ENCODE measurements around the gene UACA. TPM values are rescaled to one million over a fixed set of nuclear protein-coding genes. Genes with fewer than 3 reads are reported as not detected.

The UACA gene
- total RNA-seq, 2 donors from 2014 or later = 18.4 to 30.1 TPM

- Histone ChIP-seq H3K4me3 (no peak overlapping the region), H3K27me3 (no peaks in the 10 kb centered on the region), H3K36me3 (no peaks in the 10 kb centered on the region), H3K9me3 (no peaks in the 10 kb centered on the region), H3K4me1 (peaks cover 0 to 26% of the 10 kb centered on the region in 2 donors), H3K27ac (peak overlapping the region; percentile 69 to 72)
- TF ChIP-seq, protein P1, sequence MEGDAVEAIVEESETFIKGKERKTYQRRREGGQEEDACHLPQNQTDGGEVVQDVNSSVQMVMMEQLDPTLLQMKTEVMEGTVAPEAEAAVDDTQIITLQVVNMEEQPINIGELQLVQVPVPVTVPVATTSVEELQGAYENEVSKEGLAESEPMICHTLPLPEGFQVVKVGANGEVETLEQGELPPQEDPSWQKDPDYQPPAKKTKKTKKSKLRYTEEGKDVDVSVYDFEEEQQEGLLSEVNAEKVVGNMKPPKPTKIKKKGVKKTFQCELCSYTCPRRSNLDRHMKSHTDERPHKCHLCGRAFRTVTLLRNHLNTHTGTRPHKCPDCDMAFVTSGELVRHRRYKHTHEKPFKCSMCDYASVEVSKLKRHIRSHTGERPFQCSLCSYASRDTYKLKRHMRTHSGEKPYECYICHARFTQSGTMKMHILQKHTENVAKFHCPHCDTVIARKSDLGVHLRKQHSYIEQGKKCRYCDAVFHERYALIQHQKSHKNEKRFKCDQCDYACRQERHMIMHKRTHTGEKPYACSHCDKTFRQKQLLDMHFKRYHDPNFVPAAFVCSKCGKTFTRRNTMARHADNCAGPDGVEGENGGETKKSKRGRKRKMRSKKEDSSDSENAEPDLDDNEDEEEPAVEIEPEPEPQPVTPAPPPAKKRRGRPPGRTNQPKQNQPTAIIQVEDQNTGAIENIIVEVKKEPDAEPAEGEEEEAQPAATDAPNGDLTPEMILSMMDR (IDR thresholded peaks at IDR 0.05) = no peak
- DNase-seq (ENCODE audit: low spot score) = no peak
These were observed 31.9 kb upstream of the UACA start for GRCh38 chr15:70795311-70795665.

- peaks cover 0 to 21% of the 10 kb centered on the region in 2 donors for H3K4me1 ChIP-seq
- peak overlapping the region; percentile 69 to 72 for H3K27ac ChIP-seq
- no peak for DNase-seq (ENCODE audit: low spot score)
- no peaks in the 10 kb centered on the region for H3K9me3 ChIP-seq
- TF ChIP-seq, protein P1 (IDR thresholded peaks at IDR 0.05) = no peak
- no peaks in the 10 kb centered on the region for H3K36me3 ChIP-seq
- H3K4me3 ChIP-seq = no peak overlapping the region
- no peaks in the 10 kb centered on the region for H3K27me3 ChIP-seq
These were observed 31.4 kb upstream of the UACA start for GRCh38 chr15:70794596-70795310.

GRCh38 chr15:70793694-70794093, 30.3 kb upstream of the UACA start:
- no peaks in the 10 kb centered on the region for H3K27me3 ChIP-seq
- no peaks in the 10 kb centered on the region for H3K36me3 ChIP-seq
- DNase-seq (ENCODE audit: low spot score) = no peak
- H3K4me1 ChIP-seq = peaks cover 0 to 10% of the 10 kb centered on the region in 2 donors
- H3K27ac ChIP-seq = peak overlapping the region in 1 of 2 donors; percentile 72
- TF ChIP-seq, protein P1 (IDR thresholded peaks at IDR 0.05) = no peak
- no peaks in the 10 kb centered on the region for H3K9me3 ChIP-seq
- H3K4me3 ChIP-seq = no peak overlapping the region

- Histone ChIP-seq H3K4me3 (no peak overlapping the region), H3K36me3 (no peaks in the 10 kb centered on the region), H3K27ac (no peak overlapping the region), H3K9me3 (no peaks in the 10 kb centered on the region), H3K27me3 (no peaks in the 10 kb centered on the region), H3K4me1 (peaks cover 0 to 10% of the 10 kb centered on the region in 2 donors)
- no peak for DNase-seq (ENCODE audit: low spot score)
- TF ChIP-seq, protein P1 (IDR thresholded peaks at IDR 0.05) = no peak
These were observed 28.8 kb upstream of the UACA start for GRCh38 chr15:70792171-70792573.

- no peak overlapping the region for H3K27ac ChIP-seq
- H3K9me3 ChIP-seq = no peaks in the 10 kb centered on the region
- no peak overlapping the region for H3K4me3 ChIP-seq
- TF ChIP-seq, protein P1 (IDR thresholded peaks at IDR 0.05) = no peak
- no peak for DNase-seq (ENCODE audit: low spot score)
- H3K36me3 ChIP-seq = no peaks in the 10 kb centered on the region
- peaks cover 0 to 10% of the 10 kb centered on the region in 2 donors for H3K4me1 ChIP-seq
- no peaks in the 10 kb centered on the region for H3K27me3 ChIP-seq
These were observed 27.9 kb upstream of the UACA start for GRCh38 chr15:70791259-70791658.

- peaks cover 0 to under 1% of the 10 kb centered on the region in 2 donors for H3K4me1 ChIP-seq
- no peaks in the 10 kb centered on the region for H3K27me3 ChIP-seq
- H3K4me3 ChIP-seq = no peak overlapping the region
- no peak for DNase-seq (ENCODE audit: low spot score)
- H3K36me3 ChIP-seq = no peaks in the 10 kb centered on the region
- H3K9me3 ChIP-seq = no peaks in the 10 kb centered on the region
- TF ChIP-seq, protein P1 (IDR thresholded peaks at IDR 0.05) = no peak
- no peak overlapping the region for H3K27ac ChIP-seq
These were observed 25.9 kb upstream of the UACA start for GRCh38 chr15:70789213-70789612.
